Mammary epithelial cell (primary cell): ENCODE results near the gene FAM118B.

Source experiments
- CTCF ChIP-seq, 2 donors: IDR thresholded peaks in 1 of 2; conservative IDR thresholded peaks in 1 of 2; 2 replicates each; pipeline ENCODE4 v1.5.1; 2011 to 2012; ENCODE audit warnings: inconsistent platforms in 2 of 2, low read length in 2 of 2, mild to moderate bottlenecking in 2 of 2, control low read depth in 1 of 2, low read depth in 1 of 2; ENCODE audit not compliant: insufficient read depth in 1 of 2; ENCODE audit errors: extremely low read depth in 1 of 2
- EZH2 ChIP-seq: IDR thresholded peaks from 2 replicates; pipeline ENCODE4 v1.6.1; 2012; ENCODE audit warnings: low read length, inconsistent platforms, borderline replicate concordance

- no peak for TF ChIP-seq CTCF (conservative IDR thresholded peaks at IDR 0.05 in 1 of 2, IDR thresholded peaks at IDR 0.05 in 1 of 2; ENCODE audit: extremely low read depth in 1 of 2, insufficient read depth in 1 of 2, low read depth in 1 of 2, low read length in 2 of 2)
- no peak for TF ChIP-seq EZH2
Observed at GRCh38 chr11:126268708-126269579, 57.4 kb downstream of the FAM118B start, which contains the start of the genes FOXRED1 and SRPRA.
